ENCODE data around the gene NENF. TPM values are rescaled to one million over a fixed set of nuclear protein-coding genes. Genes with fewer than 3 reads are reported as not detected.
"Not testable (repeated sequence)": the region's sequence is repeated elsewhere in the genome, so short reads cannot be mapped to it uniquely, and the experiment has no call there.

Gene NENF
- total RNA-seq, 1 donor from 2014 or later = 35.8 TPM

GRCh38 chr1:212477014-212477679 lies 44.4 kb downstream of the NENF start:
- H3K4me3 ChIP-seq (ENCODE audit: low read depth, low read length) = no peak overlapping the region
- peak; percentile 88 for TF ChIP-seq CTCF (IDR thresholded peaks at IDR 0.05; ENCODE audit: insufficient read depth, low read length, poor library complexity, severe bottlenecking)

GRCh38 chr1:212477680-212478466 lies 45.2 kb downstream of the NENF start:
- H3K4me3 ChIP-seq (ENCODE audit: low read depth, low read length) = no peak overlapping the region
- DNase-seq (ENCODE audit: low read depth) = no peak
- TF ChIP-seq CTCF (IDR thresholded peaks at IDR 0.05; ENCODE audit: insufficient read depth, low read length, poor library complexity, severe bottlenecking) = no peak
- no peaks in the 10 kb centered on the region for H3K36me3 ChIP-seq (ENCODE audit: control insufficient read depth, insufficient read depth, low read length)
- H3K27me3 ChIP-seq (ENCODE audit: control insufficient read depth, insufficient read depth, low read length) = no peaks in the 10 kb centered on the region

More at GRCh38 chr1:212477014-212477679, 44.4 kb downstream of the NENF start:
- Histone ChIP-seq H3K36me3 (ENCODE audit: control insufficient read depth, insufficient read depth, low read length) (no peaks in the 10 kb centered on the region), H3K27me3 (ENCODE audit: control insufficient read depth, insufficient read depth, low read length) (no peaks in the 10 kb centered on the region)
- peak; percentile 71 for DNase-seq (ENCODE audit: low read depth)

GRCh38 chr1:212478467-212479025 lies 45.8 kb downstream of the NENF start:
- TF ChIP-seq CTCF (IDR thresholded peaks at IDR 0.05; ENCODE audit: insufficient read depth, low read length, poor library complexity, severe bottlenecking) = no peak
- Histone ChIP-seq H3K4me3 (ENCODE audit: low read depth, low read length) (no peak overlapping the region), H3K27me3 (ENCODE audit: control insufficient read depth, insufficient read depth, low read length) (no peaks in the 10 kb centered on the region), H3K36me3 (ENCODE audit: control insufficient read depth, insufficient read depth, low read length) (no peaks in the 10 kb centered on the region)
- no peak for DNase-seq (ENCODE audit: low read depth)

- no peaks in the 10 kb centered on the region for H3K27me3 ChIP-seq (ENCODE audit: control insufficient read depth, insufficient read depth, low read length)
- no peaks in the 10 kb centered on the region for H3K36me3 ChIP-seq (ENCODE audit: control insufficient read depth, insufficient read depth, low read length)
- no peak overlapping the region for H3K4me3 ChIP-seq (ENCODE audit: low read depth, low read length)
- no peak for TF ChIP-seq CTCF (IDR thresholded peaks at IDR 0.05; ENCODE audit: insufficient read depth, low read length, poor library complexity, severe bottlenecking)
- no peak for DNase-seq (ENCODE audit: low read depth)
Observed at GRCh38 chr1:212479188-212479587, 46.5 kb downstream of the NENF start.

- not testable (repeated sequence) for H3K36me3 ChIP-seq (ENCODE audit: control insufficient read depth, insufficient read depth, low read length); H3K4me3 ChIP-seq (ENCODE audit: low read depth, low read length); H3K27me3 ChIP-seq (ENCODE audit: control insufficient read depth, insufficient read depth, low read length); DNase-seq (ENCODE audit: low read depth)
Observed at GRCh38 chr1:212480711-212481437, 48.2 kb downstream of the NENF start.

GRCh38 chr1:212481438-212481767 lies 48.7 kb downstream of the NENF start:
- no peak for TF ChIP-seq CTCF (IDR thresholded peaks at IDR 0.05; ENCODE audit: insufficient read depth, low read length, poor library complexity, severe bottlenecking)
- H3K27me3 ChIP-seq (ENCODE audit: control insufficient read depth, insufficient read depth, low read length) = no peaks in the 10 kb centered on the region
- no peak overlapping the region for H3K4me3 ChIP-seq (ENCODE audit: low read depth, low read length)
- DNase-seq (ENCODE audit: low read depth) = no peak
- H3K36me3 ChIP-seq (ENCODE audit: control insufficient read depth, insufficient read depth, low read length) = no peaks in the 10 kb centered on the region

All from kidney epithelial cell (primary cell).